PC-3 (cell line): ENCODE data around the gene CTNNA3. TPM values are rescaled to one million over a fixed set of nuclear protein-coding genes. Genes with fewer than 3 reads are reported as not detected.

Experiments
- ATAC-seq: fragments of 200-7000 bp; cut with Tn5 transposase; 2 replicates; pipeline ENCODE4 v1.9.1; 2020; ENCODE audit warnings: mild to moderate bottlenecking, moderate library complexity
- BruUV-seq: library from RNA; stranded (reverse); fragments of 400-500 nt; replicated peaks from 2 replicates; lab custom pipeline; 2021; lab: Mats Ljungman, UMichigan
- CTCF ChIA-PET: fragments of 300-600 bp; sonication (Branson Sonifier 250); formaldehyde crosslinking; loops from one replicate; lab custom pipeline; 2022; ENCODE audit warnings: antibody characterized with exemption; lab: Charles Lee
- POLR2A ChIA-PET: fragments of 300-600 bp; sonication (Branson Sonifier 250); formaldehyde crosslinking; loops from one replicate; lab custom pipeline; 2022; ENCODE audit warnings: antibody characterized with exemption; ENCODE audit not compliant: unreplicated experiment; lab: Charles Lee
- DNase-seq: peaks from one replicate; pipeline ENCODE4 v3.0.0-alpha.2; 2015
- H2AFZ ChIP-seq: fragments of 300-600 bp; sonication (generic); 2 replicates; pipeline ENCODE4 v1.6.0; 2016; ENCODE audit warnings: antibody characterized with exemption, low read length
- H3F3A ChIP-seq: fragments of 300-600 bp; sonication (generic); one replicate; pipeline ENCODE4 v1.6.0; 2017; ENCODE audit warnings: antibody characterized with exemption, low read length, control low read depth, mild to moderate bottlenecking; ENCODE audit not compliant: unreplicated experiment
- H3K27ac ChIP-seq: fragments of 300-600 bp; sonication (generic); 2 replicates; pipeline ENCODE4 v1.5.1; 2016; ENCODE audit warnings: mild to moderate bottlenecking, low read length
- H3K27me3 ChIP-seq: fragments of 300-600 bp; sonication (generic); 2 replicates; pipeline ENCODE4 v1.6.1; 2016; ENCODE audit warnings: low read length, mixed read lengths
- H3K36me3 ChIP-seq: fragments of 300-600 bp; sonication (generic); 2 replicates; pipeline ENCODE4 v1.6.1; 2016; ENCODE audit warnings: low read depth, mixed run types, low read length, mixed read lengths
- H3K4me1 ChIP-seq: fragments of 300-600 bp; sonication (generic); 2 replicates; pipeline ENCODE4 v1.5.1; 2016; ENCODE audit warnings: low read length; ENCODE audit not compliant: insufficient read depth
- H3K4me2 ChIP-seq: fragments of 300-600 bp; sonication (generic); 2 replicates; pipeline ENCODE4 v1.6.0; 2016; ENCODE audit warnings: low read length
- H3K4me3 ChIP-seq: fragments of 300-600 bp; sonication (generic); 2 replicates; pipeline ENCODE4 v1.5.1; 2016; ENCODE audit warnings: mild to moderate bottlenecking, low read length, mixed read lengths
- H3K79me2 ChIP-seq: fragments of 300-600 bp; sonication (generic); 2 replicates; pipeline ENCODE4 v1.6.1; 2017; ENCODE audit warnings: low read length, mixed read lengths
- H3K9ac ChIP-seq: fragments of 300-600 bp; sonication (generic); 2 replicates; pipeline ENCODE4 v1.6.0; 2016; ENCODE audit warnings: mild to moderate bottlenecking, low read length
- H3K9me2 ChIP-seq: fragments of 300-600 bp; sonication (generic); replicated peaks from 2 replicates; pipeline ENCODE4 v1.6.1; 2016; ENCODE audit warnings: mixed run types, low read length, mixed read lengths
- H3K9me3 ChIP-seq: fragments of 300-600 bp; sonication (generic); 2 replicates; pipeline ENCODE4 v1.6.1; 2016; ENCODE audit warnings: low read length, mixed read lengths
- H4K20me1 ChIP-seq: fragments of 300-600 bp; sonication (generic); 2 replicates; pipeline ENCODE4 v1.6.1; 2016; ENCODE audit warnings: low read length, mixed read lengths
- CTCF ChIP-seq: fragments of 300-600 bp; sonication (generic); conservative IDR thresholded peaks from 2 replicates; pipeline ENCODE4 v1.5.1; 2017; ENCODE audit warnings: antibody characterized with exemption, low read depth, mild to moderate bottlenecking, low read length
- EZH2 ChIP-seq: fragments of 300-600 bp; sonication (generic); IDR thresholded peaks from one replicate; pipeline ENCODE4 v1.6.1; 2017; ENCODE audit warnings: antibody characterized with exemption, mild to moderate bottlenecking, low read length; ENCODE audit not compliant: unreplicated experiment
- EZH2phosphoT487 ChIP-seq: fragments of 300-600 bp; sonication (generic); IDR thresholded peaks from 2 replicates; pipeline ENCODE4 v1.6.1; 2018; ENCODE audit warnings: mild to moderate bottlenecking, antibody characterized with exemption, low read length, borderline replicate concordance
- intact Hi-C: fragments of 100-400 bp; cut with micrococcal nuclease; formaldehyde crosslinking; loops from 2 replicates; pipeline ENCODE4 v1.9.0; 2023
- total RNA-seq: library from RNA; depleted of rRNA; stranded (reverse); fragments of >200 nt; gene quantifications from 2 replicates; pipeline ENCODE4 v1.2.3, GENCODE V29; 2014

CTNNA3 gene
- total RNA-seq, 1 experiment from 2014 or later: 1.9 TPM

GRCh38 chr10:66180581-66181318 is 1515.2 kb downstream of the CTNNA3 start:
- BruUV-seq: no TSS peak
- intact Hi-C loops: loop anchor here (1.0 to 5.0 kb wide), 6 partner anchors 68 to 1446 kb away; no protein-coding TSS in a partner anchor
- CTCF ChIA-PET: no interaction called here

GRCh38 chr10:66180021-66180420 is 1516.0 kb downstream of the CTNNA3 start:
- TF ChIP-seq EZH2phosphoT487 (no peak), CTCF (no peak), EZH2 (no peak)
- Histone ChIP-seq H3K79me2 (no peaks in the 10 kb centered on the region), H3K9ac (no peak overlapping the region), H3K27me3 (no peaks in the 10 kb centered on the region), H3F3A (no peaks in the 10 kb centered on the region), H2AFZ (no peak overlapping the region), H3K4me1 (no peaks in the 10 kb centered on the region), H3K36me3 (no peaks in the 10 kb centered on the region), H3K4me2 (no peak overlapping the region), H3K4me3 (no peak overlapping the region), H3K9me2 (no peaks in the 10 kb centered on the region), H4K20me1 (no peaks in the 10 kb centered on the region), H3K9me3 (no peaks in the 10 kb centered on the region), H3K27ac (no peak overlapping the region)
- ChIA-PET POLR2A (no interaction called here), CTCF (no interaction called here)
- no peak for DNase-seq
- ATAC-seq: no peak
- BruUV-seq: no TSS peak
- intact Hi-C loops: loop anchor here (1.0 to 5.0 kb wide), 6 partner anchors 67 to 1446 kb away; no protein-coding TSS in a partner anchor

More at GRCh38 chr10:66180581-66181318, 1515.2 kb downstream of the CTNNA3 start:
- Histone ChIP-seq H3K4me2 (no peak overlapping the region), H3K9me2 (no peaks in the 10 kb centered on the region), H4K20me1 (no peaks in the 10 kb centered on the region), H2AFZ (0 out of 2 replicates have a peak overlapping the region, but pooled peaks have one; percentile 1), H3K79me2 (no peaks in the 10 kb centered on the region), H3K4me1 (no peaks in the 10 kb centered on the region), H3K27me3 (no peaks in the 10 kb centered on the region), H3K9ac (no peak overlapping the region), H3K4me3 (no peak overlapping the region), H3K36me3 (no peaks in the 10 kb centered on the region), H3K9me3 (no peaks in the 10 kb centered on the region), H3K27ac (no peak overlapping the region), H3F3A (no peaks in the 10 kb centered on the region)
- ATAC-seq (peak; percentile 74), DNase-seq (peak; percentile 93)
- POLR2A ChIA-PET: no interaction called here
- TF ChIP-seq EZH2phosphoT487 (no peak), CTCF (peak; percentile 95), EZH2 (no peak)

GRCh38 chr10:66176772-66177171 is 1519.2 kb downstream of the CTNNA3 start:
- no peaks in the 10 kb centered on the region for H3K36me3 ChIP-seq
- no peaks in the 10 kb centered on the region for H3K9me2 ChIP-seq
- no peak overlapping the region for H3K9ac ChIP-seq
- H3K9me3 ChIP-seq: no peaks in the 10 kb centered on the region
- H3K79me2 ChIP-seq: no peaks in the 10 kb centered on the region
- H3K4me3 ChIP-seq: no peak overlapping the region
- CTCF ChIA-PET: no interaction called here
- POLR2A ChIA-PET: no interaction called here
- ATAC-seq: no peak
- TF ChIP-seq EZH2 (no peak), CTCF (no peak), EZH2phosphoT487 (no peak)
- no peaks in the 10 kb centered on the region for H3K4me1 ChIP-seq
- no peak for DNase-seq
- H3K27ac ChIP-seq: no peak overlapping the region
- no peaks in the 10 kb centered on the region for H3F3A ChIP-seq
- BruUV-seq: no TSS peak
- H3K27me3 ChIP-seq: no peaks in the 10 kb centered on the region
- H2AFZ ChIP-seq: no peak overlapping the region
- intact Hi-C loops: no loop called here
- H4K20me1 ChIP-seq: no peaks in the 10 kb centered on the region
- H3K4me2 ChIP-seq: no peak overlapping the region
